Ammon's horn (tissue), 1 donor: ENCODE results near the gene MYO7B.

ENCODE experiments used
- DNase-seq: peaks from one replicate; pipeline ENCODE4 v3.0.0-alpha.2; 2016; ENCODE audit warnings: low spot score

Gene MYO7B

GRCh38 chr2:127589841-127590240 is 54.4 kb downstream of the MYO7B start:
- no peak for DNase-seq

- no peak for DNase-seq
Observed at GRCh38 chr2:127590386-127591190, 55.1 kb downstream of the MYO7B start.

GRCh38 chr2:127591221-127591923 is 55.9 kb downstream of the MYO7B start:
- peak; percentile 75 for DNase-seq

- DNase-seq = no peak
Observed at GRCh38 chr2:127592761-127593227, 57.3 kb downstream of the MYO7B start.

- no peak for DNase-seq
Observed at GRCh38 chr2:127593228-127594115, 58.0 kb downstream of the MYO7B start.

- DNase-seq = no peak
Observed at GRCh38 chr2:127594116-127594591, 58.7 kb downstream of the MYO7B start.

GRCh38 chr2:127596311-127597045 is 61.0 kb downstream of the MYO7B start:
- DNase-seq = no peak

- no peak for DNase-seq
Observed at GRCh38 chr2:127597046-127597983, 61.8 kb downstream of the MYO7B start.

- no peak for DNase-seq
Observed at GRCh38 chr2:127597984-127598380, 62.5 kb downstream of the MYO7B start.

GRCh38 chr2:127598711-127599110 is 63.2 kb downstream of the MYO7B start:
- no peak for DNase-seq

- no peak for DNase-seq
Observed at GRCh38 chr2:127599211-127599610, 63.7 kb downstream of the MYO7B start.

- no peak for DNase-seq
Observed at GRCh38 chr2:127604986-127605385, 69.5 kb downstream of the MYO7B start.

- no peak for DNase-seq
Observed at GRCh38 chr2:127605691-127606263, 70.3 kb downstream of the MYO7B start.

GRCh38 chr2:127606625-127607398 is 71.3 kb downstream of the MYO7B start:
- no peak for DNase-seq

- DNase-seq = no peak
Observed at GRCh38 chr2:127607399-127607908, 72.0 kb downstream of the MYO7B start.

GRCh38 chr2:127608061-127609030 is 72.9 kb downstream of the MYO7B start:
- DNase-seq = no peak

- DNase-seq = no peak
Observed at GRCh38 chr2:127609031-127609751, 73.7 kb downstream of the MYO7B start.
